GM19099 (cell line): ENCODE data around the gene NKAIN4.

Experiments used
- POLR2A ChIP-seq: IDR thresholded peaks from 3 replicates; pipeline ENCODE4 v1.6.1; 2011; ENCODE audit warnings: low read depth; ENCODE audit not compliant: insufficient read length; ENCODE audit errors: extremely low read depth

NKAIN4 gene

DNA sequence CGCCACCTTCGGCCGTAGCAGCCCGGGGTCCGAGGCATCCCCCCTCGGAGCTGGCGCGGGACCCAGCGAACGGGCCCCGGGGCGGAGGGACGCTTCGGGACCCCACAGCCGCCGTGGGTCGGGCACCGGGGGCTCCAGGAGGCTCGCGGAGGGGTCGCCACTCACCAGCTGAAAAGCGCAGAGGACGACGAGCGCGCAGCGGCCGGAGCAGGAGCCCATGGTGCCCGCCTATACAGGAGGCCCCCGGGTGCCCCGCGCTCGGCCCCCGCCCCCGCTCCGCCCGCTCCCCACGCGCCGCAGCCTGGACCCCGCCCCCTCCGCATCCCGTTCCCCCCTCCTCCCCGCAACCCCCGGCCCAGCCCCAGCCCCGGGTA lies at the start of gene NKAIN4:
TSS of gene NKAIN4 (minus strand) at position 232 of the 374 bp plus-strand sequence. CDS start at position 219, 13 bp downstream.
- no peak for TF ChIP-seq POLR2A

DNA sequence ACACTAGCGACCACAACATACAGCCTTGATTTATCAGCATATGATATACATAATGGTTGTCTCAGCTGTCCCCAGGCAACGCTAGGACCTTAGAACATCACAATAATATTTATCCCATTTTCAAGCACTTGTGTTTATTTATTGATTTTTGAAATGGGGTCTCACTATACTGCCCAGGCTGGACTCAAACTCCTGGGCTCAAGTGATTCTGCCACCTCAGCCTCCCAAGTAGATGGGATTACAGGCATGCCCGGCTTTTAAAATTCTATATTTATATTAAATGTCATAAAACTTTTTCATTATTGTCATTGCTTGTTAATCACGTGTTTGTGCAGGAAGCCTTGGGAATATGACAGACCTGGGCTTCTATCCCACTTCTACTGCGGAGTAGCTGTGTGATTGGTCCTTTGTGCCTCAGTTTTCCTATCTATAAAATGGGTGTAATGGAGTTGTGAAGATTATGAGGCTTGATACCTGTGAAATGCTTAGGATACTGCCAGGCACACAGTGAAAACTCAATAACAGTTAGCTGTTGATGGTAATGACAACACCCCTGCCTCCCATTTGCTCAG lies 48.9 kb upstream of the NKAIN4 start:
- TF ChIP-seq POLR2A = no peak

DNA sequence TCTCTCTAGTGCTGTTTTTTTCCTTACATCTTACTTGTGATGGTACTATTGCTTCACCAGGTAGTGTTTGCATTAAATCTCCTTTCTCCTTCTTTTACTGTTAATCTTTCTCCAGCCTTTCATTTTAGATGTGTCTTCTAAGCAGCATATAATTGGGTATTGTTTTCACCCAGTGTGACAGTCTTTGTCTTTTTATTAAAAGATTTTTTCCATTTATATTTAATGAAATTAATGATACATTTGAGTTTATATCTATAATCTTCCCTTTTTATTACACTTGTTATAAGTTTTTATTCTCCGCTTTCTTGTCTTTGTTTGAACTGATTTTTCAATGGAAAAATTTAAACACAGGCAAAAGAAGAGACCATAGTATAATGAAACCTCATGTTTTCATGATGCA lies 47.4 kb upstream of the NKAIN4 start:
- no peak for TF ChIP-seq POLR2A

DNA sequence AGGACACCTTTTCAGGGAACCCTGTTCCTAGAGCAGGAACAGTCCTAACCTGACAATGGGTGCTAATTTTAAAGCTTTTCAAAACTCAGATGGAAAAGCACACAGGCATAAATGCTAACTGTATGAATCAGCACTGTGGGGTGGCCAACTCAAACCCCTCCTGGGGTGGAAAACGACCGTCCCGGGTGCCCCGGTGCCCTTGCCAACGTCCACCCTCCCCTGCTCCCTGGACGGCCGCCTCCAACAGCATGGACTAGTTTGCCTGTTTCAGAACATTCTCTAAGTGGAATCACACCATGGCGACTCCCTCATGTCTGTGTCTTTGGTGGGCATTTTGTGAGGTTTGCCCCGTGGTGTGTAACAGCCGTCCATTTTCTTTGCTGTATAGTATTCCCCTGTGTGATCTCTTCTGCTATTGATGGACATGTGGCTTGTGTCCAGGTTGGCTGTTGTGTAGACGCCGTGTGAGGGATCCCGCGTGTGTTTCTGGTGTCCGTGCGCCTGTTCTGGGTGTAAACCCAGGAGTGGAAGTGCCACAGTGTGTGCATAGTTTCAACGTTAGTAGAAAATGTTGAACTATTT lies 44.6 kb upstream of the NKAIN4 start:
- TF ChIP-seq POLR2A = no peak

DNA sequence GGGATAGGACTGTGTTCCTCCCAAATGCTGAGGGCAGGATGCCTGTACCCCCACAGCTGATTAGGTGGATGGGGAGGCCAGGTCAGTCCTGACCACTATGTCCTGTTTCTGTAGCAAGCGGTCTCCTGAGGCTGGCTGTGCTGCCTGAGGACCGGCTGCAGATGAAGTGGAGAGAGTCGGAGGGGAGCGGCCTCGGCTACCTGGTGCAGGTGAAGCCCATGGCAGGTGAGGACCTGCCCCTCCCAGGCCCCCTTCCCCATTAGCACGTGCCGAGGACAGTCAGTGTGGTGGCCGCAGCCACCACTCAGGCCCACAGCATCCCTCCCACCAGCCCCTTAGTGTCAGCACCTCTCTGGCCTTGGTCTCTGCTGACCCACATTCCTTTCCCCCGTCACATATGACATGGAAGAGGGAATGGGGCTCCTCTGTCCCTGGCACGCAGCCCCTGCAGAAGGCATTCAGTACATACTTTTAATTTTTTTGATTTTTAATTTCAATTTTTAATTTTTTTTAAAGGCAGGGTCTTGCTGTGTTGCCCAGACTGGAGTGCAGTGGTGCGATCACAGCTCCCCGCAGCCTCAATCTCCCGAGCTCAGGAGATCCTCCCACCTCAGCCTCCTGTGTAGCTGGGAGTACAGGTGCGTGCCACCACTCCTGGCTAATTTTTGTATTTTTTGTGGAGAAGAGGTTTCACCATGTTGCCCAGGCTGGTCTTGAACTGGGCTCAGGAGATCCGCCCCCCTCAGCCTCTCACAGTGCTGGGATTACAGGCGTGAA lies 43.7 kb upstream of the NKAIN4 start:
- no peak for TF ChIP-seq POLR2A

DNA sequence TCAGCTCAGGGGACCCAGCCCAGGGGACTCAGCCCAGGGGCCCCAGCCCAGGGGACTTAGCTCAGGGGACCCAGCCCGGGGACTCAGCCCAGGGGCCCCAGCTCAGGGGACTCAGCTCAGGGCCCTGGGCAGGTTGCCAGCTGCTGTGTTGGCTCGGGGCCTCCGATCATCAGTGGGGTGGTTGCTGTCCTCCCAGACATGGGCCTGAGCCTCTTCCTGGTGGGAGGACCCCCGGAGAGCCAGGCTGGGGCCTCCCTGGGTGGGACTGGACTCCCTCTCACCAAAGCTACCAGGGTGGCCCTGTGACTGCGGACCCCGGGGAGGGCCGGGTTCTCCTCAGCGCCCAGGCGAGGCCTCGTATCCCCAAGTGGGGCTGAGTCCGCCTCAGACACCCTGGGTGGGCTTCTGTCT lies 43.1 kb upstream of the NKAIN4 start:
- TF ChIP-seq POLR2A = no peak

DNA sequence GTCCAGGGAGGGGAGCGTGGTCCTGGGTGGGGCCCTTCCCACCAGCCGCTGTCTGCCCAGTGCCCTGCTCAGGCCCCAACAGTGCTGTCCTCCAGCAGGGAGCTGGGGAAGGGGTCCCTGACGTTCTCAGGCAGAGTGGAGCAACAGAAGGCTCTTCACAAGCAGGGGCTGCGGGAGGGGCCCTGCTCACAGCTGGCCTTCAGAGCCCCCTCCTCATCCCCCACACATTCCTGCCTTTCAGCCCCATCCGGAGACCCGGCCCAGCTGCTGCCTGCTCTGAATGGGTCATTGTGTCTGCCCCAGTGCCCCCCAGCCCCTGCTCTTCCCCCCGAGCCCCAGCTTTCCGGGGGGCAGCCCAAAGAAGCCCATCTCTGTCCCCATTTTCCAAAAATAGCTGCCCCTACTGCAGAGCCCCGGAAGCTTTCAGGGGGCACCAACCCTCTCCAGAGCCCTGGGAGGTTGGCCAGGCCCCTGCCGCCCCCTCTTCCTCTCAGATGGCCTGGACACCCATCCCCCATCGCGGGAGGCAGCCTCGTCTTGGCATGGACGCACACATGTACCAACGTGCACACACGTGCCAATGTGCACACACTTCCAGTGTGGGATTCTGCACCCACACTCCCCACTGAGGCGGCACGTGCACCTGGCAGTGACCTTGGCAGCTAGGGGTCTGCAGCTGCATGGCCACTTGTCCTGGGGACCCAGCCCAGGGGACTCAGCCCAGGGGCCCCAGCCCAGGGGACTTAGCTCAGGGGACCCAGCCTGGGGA lies 42.5 kb upstream of the NKAIN4 start:
- no peak for TF ChIP-seq POLR2A

DNA sequence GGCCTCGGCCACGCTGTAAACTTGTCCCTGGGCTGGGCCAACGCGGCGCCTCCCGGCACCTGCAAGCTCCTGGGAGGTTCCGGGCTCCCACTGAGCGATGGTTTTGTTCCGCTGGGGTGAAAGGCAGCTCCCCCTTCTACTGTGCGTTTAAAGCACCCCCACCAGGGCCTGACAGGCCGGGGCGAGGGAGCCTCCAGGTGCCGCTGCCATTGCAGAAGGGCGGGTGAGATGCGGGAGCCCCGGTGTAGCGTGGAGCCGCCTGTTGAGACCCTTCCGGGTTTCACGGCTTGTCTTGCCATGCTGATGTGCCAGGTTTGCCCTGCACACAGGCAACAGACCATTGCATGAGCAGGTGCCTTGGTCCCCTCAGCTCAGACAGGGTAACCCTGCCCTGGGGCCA lies 41.6 kb upstream of the NKAIN4 start:
- TF ChIP-seq POLR2A = no peak

DNA sequence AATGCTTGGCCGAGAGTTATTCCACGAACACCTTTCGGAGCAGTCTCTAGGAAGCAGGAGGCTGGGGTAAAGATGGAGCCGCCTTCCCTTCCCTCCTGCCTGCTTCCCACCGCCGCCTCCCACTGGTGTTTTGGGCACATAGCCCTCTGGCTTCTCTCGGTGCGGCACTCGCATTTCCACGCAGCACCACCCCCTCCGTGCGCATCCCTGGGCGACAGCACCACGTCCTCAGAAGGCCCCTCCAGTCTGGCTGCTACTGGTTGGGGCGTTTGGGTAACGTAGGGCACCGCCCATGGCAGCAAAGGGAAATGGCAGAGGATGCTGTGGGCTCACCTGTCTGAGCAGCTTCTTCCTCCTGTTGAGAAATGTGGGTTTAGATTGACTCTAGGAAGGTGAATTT lies 41.2 kb upstream of the NKAIN4 start:
- no peak for TF ChIP-seq POLR2A

DNA sequence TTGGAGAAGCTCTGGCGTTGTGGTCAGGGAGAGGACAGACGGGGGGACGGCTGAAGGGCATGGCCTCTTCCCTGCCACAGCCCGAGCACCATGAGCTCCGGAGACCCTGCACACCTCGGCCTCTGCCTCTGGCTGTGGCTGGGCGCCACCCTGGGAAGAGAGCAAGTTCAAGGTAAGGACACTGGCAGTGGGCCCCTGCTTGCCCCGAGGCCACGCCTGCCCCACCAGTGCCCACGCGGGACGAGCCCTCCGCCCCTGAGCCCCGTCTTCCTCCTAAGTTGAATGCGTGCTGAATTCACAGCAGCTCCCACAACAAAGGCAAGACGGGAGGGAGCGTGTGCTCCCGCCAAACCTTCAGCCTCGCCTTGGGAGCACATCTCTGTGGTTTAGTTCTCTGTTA lies 40.8 kb upstream of the NKAIN4 start:
- no peak for TF ChIP-seq POLR2A

DNA sequence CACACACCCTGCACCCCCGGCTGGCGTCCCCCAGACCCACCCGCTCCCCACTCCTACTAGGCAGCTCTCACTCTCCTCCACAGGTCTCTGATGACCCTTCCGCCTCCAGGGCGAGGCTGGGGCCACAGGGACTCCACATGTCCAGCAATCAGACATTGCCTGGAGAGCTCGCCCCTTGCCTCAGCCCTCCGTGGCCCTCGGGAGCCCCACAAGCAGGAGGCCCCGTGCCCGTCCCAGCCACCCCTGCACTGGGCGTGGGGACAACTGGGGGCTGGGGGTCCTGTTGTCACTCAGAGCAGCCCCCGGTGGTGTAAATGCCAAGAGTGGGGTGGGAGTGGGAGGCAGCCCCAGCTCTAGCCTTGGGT lies 40.3 kb upstream of the NKAIN4 start:
- no peak for TF ChIP-seq POLR2A

DNA sequence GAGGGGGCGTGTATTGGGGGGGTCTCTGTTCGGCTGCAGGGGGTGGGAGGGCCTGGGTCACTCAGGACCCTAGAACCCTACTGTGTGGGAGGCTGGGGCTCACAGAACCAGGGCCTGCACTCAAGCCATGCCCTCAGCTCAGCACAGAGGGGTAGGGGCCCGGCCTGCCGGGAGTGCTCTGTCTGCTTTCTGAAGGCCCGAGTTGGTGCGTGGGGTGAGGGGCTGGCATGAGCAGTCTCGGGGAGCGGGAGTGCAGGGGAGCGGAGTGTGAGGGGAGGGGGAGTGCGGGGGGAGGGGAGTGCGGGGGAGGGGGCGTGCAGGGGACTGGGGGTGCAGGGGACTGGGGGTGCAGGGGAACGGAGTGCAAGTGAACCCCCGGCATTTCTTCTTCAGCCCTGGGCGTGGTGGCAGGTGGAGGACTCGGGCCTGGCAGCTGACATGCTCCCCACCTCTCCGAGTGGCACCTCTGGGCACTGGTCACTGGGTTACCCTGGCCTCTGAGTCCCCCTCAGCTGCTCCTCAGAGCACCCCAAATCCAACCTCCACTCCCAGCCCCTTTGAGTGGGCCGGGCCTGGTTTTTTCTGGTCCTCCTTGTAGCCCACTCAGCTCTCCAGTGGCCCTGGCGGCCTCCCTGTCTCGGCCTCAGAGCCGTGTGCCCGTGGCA lies 39.7 kb upstream of the NKAIN4 start:
- no peak for TF ChIP-seq POLR2A

DNA sequence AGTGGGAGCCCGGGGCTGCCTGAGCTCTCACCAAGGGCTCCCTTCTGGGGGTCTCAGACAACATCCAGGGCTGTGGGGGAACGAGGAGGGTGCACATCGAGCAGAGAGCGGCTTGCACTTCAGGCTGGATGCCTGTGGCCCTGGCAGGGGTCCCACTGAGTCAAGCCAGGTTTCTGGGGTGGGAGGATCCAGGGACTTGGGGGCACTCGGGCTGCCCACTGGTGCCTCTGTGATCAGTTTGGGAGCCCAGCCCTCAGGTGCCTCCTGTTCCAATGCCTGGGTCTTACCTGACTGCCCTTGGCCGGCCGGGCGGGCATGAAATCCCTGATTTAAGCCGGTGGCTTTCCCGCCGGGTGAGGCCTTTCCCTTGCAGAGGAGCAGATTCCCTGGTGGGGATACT lies 39.2 kb upstream of the NKAIN4 start:
- TF ChIP-seq POLR2A = no peak

DNA sequence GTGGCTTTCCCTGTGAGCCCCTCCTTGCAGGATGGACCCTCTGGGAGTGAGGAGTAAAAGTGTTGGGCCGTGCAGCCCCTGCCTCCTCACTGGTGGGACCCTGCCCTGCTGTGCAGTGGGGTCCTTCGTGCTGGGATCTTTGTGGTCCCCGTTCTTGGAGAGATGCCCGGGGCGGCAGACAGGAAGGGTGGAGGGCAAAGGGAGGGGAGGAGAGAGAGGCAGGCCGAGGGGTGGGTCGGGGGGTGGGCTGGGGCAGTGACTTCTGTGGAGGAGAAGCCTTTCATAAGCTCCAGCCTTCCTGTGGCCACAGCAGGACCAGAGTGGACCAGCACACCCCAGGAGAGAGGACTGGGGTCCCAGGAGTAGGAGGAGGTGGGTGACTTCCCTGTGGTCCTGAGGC lies 38.6 kb upstream of the NKAIN4 start, which contains the start of gene COL20A1:
TSS of gene COL20A1 (plus strand) at position 283 of the 400 bp plus-strand sequence. CDS start 1,922 bp downstream, outside the sequence.
- no peak for TF ChIP-seq POLR2A

DNA sequence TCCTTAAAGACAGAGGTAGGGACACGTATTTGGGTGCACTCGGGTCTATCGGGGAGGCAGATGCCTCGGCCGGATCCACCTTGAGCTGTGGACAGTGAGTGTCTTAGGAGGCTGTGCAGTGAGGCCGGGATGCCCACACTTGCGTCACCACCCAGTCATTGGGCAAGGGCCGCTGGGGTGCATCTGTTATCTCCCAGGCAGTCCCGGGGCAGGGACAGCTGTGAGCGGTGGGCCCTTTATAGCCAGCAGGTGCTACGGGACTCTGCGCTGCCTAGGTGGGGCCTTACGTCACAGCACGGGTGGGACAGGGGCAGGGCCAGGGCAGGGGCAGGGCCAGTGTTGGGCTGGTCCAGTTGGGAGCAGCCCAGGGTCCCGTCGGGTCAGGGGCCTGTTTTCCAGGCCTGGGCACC lies 38.0 kb upstream of the NKAIN4 start:
- TF ChIP-seq POLR2A = no peak
